ENCODE results near the gene MIF.
"Not testable (repeated sequence)": the region's sequence is repeated elsewhere in the genome, so short reads cannot be mapped to it uniquely, and the experiment has no call there.

The MIF gene

GRCh38 chr22:23893945-23894709, at the start of gene MIF:
Gene MIF (plus strand): TSS chr22:23894383. CDS start chr22:23894475, 92 bp downstream.
- peak; percentile 83 for DNase-seq

DNA sequence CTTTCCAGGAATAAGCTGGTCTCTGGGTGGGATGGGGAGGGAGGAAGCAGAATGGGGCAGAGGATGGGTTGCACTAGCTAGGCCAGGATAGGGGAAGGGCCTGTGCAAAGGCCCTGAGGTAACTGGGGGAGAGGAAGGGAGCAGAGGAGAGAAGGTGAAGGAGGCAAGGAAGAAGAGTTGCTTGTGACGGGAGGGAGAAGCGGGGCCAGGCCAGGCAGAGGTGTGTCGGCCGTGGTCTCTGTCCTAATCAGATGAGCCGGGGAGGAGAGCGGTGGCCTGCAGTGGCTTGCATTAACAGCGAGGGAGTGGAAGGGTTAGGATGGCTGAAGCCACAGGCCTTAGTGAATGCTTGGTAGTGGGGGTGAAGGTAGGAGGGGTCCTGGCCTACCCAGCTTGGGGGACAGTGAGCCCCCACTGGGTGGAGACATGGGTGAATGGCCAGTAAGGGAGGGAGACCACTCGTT, 49.4 kb upstream of the MIF start:
- no peak for DNase-seq

GRCh38 chr22:23845265-23846080, 48.7 kb upstream of the MIF start:
- DNase-seq, result no peak

- DNase-seq, result no peak
Measured at GRCh38 chr22:23846081-23846469, 48.1 kb upstream of the MIF start.

- DNase-seq, result no peak
Measured at GRCh38 chr22:23847310-23847920, 46.8 kb upstream of the MIF start.

DNA sequence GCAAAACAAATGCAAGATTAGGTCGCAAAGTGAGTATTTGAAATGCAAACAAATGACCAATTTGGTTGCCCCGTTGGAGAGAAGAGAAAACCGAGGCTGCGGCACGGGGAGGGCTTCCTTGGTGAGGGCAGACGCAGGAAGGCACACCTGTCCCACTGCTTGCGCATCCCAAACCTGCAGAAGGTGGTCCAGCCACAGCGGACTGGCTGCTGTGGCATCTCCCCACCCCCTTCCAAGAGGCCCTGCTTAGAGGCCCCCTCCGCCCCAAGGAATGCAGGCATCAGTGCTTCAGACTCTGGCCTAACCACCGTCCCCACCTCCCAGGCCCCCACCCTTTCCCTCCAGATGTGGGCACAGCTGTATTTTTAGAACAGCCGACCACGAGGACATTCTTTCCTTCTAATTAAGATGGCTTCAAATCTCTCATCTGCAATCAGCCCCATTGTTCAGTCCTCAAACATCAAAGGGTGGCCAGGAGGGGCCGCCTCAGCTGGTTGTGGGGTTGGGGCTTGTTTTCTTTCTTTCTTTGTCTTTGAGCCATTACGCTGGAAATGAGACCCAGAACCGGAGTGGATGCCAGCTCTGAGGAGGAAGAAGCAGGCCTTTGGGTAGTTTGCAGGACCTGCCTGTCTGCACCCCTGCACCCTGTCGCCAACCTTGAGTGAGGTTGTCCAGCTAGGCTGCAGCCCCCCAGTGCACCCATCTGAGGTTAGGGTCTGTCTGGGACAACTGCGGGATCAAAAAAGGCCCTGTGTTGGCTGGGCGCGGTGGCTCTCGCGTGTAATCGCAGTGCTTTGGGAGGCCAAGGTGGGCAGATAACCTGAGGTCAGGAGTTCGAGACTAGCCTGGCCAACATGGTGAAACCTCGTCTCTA, 46.0 kb upstream of the MIF start:
- DNase-seq, result no peak

GRCh38 chr22:23849009-23850006, 44.9 kb upstream of the MIF start:
- peak; percentile 58 for DNase-seq

GRCh38 chr22:23850136-23850611, 44.0 kb upstream of the MIF start:
- no peak for DNase-seq

DNA sequence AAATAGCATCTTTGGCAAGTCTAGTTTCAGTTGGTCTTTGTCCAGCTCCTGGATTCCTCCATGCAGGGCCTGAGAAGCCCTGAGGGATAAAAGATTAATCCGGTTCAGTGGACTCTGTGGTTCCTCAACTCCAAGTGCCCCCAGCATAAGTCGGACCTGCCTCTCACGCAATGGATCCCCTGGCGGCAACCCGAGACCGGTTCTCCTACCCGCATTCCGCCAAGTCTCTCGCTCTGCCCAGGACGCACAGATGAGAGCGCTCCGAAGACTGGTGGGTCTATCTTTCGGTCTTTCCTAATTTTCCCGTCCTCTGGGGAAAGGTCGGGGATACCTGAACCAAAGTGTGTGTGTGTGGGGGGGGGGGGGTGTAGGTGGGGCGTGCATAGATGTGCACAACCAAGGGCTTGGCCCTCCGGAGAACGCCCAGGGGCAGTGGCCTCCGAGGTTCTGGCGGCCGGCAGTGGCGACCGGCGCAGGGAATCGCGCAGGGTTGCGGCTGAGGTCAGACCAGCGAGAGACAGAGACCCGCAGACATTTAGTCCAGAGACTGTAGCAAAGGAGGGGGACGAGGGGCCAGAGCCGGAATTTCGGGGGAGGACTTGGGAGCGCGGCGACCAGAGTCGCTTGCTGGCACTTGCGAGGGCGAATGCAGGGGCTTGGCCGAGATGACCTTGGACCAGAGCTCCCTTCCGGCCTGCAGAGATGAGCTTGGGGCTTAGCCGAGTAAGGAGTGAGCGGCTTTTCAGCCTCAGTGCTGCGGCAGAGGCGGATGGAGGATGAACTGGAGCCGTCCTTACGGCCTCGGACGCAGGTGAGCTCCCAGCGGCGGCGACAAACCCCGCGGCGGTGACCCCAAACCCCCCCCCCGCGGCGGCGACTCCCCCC, 37.2 kb upstream of the MIF start:
- peak; percentile 13 for DNase-seq

GRCh38 chr22:23857606-23858483, 36.3 kb upstream of the MIF start, which contains the start of gene SLC2A11:
Gene SLC2A11 (plus strand): TSS chr22:23857875. CDS start chr22:23858000, 125 bp downstream.
- DNase-seq, result peak; percentile 97

DNA sequence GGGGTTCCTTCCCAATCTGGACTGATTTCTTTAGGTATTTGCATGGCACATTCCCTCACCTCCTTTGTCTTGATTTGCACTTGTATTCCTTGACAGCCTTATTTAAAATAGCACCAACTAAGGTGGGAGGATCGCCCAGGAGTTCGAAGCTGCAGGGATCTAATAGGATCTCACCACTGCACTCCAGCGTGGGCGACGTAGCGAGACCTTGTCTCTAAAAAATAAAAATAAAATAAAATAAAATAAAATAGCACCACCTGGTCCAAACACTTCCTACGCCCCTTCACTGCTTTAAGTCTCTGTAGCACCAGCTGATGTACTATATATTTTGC, 35.7 kb upstream of the MIF start:
- no peak for DNase-seq

DNA sequence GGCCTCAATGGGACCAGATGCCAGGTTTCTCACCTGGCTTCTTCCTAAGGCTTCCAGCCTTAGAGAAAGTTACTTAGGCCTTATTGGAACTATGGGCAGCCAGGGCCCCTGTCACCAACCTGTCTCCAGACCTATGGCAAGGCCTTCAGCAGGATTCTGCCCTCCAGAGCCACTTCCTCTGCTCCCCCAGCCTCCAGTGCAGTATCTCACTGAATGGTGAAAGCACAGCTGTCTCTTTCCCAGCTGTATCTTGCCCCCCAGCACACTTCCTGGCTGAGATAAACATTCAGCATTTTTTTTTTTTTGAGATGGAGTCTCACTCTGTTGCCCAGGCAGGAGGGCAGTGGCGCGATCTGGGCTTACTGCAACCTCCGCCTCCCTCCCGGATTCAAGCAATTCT, 35.0 kb upstream of the MIF start:
- DNase-seq, result no peak

DNA sequence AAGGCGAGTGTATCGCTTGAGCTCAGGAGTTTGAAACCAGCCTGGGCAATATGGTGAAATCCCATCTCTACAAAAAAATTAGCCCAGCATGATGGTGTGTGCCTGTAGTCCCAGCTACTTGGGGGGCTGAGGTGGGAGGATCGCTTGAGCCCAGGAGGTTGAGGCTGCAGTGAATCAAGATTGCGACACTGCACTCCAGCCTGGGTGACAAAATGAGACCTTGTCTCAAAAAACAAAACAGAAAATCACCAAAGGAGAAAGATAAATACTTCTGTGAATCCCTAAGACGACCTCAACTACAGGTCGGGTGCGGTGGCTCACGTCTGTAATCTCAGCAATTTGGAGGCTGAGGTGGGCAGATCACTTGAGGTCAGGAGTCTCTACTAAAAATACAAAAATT, 34.0 kb upstream of the MIF start:
- not testable (repeated sequence) for DNase-seq

- DNase-seq, result peak; percentile 17
Measured at GRCh38 chr22:23862103-23862502, 32.1 kb upstream of the MIF start.

DNA sequence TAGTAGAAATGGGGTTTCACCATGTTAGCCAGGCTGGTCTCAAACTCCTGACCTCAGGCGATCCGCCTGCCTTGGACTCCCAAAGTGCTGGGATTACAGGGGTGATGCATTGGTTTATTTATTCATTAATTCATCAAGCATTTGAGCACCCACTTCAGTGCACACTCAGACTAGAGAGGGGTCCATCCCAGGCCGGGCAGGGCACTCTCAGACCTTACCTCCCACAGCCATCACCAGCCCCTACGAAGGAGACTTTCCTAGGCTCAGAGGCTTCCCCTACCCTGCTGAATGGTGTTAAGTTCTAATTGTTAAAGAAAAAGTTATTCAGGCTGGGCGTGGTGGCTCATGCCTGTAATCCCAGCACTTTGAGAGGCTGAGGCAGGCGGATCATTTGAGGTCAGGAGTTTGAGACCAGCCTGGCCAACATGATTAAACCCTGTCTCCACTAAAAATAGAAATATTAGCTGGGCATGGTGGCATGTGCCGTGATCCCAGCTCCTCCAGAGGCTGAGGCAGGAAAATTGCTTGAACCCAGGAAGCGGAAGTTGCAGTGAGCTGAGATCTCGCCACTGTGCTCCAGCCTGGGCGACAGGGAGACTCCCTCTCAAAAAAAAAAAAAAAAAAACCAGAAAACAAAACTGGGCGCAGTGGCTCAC, 29.6 kb upstream of the MIF start:
- DNase-seq, result not testable (repeated sequence)

- no peak for DNase-seq
Measured at GRCh38 chr22:23868580-23868979, 25.6 kb upstream of the MIF start.

GRCh38 chr22:23874871-23875270, 19.3 kb upstream of the MIF start:
- DNase-seq, result no peak

GRCh38 chr22:23875801-23876200, 18.4 kb upstream of the MIF start:
- no peak for DNase-seq

- DNase-seq, result no peak
Measured at GRCh38 chr22:23877566-23877965, 16.6 kb upstream of the MIF start.
